ENCODE data around the gene NFIA. TPM values are rescaled to one million over a fixed set of nuclear protein-coding genes. Genes with fewer than 3 reads are reported as not detected.

Gene NFIA
- total RNA-seq, 4 donors from 2014 or later: 68.2 to 172 (median 101) TPM

DNA sequence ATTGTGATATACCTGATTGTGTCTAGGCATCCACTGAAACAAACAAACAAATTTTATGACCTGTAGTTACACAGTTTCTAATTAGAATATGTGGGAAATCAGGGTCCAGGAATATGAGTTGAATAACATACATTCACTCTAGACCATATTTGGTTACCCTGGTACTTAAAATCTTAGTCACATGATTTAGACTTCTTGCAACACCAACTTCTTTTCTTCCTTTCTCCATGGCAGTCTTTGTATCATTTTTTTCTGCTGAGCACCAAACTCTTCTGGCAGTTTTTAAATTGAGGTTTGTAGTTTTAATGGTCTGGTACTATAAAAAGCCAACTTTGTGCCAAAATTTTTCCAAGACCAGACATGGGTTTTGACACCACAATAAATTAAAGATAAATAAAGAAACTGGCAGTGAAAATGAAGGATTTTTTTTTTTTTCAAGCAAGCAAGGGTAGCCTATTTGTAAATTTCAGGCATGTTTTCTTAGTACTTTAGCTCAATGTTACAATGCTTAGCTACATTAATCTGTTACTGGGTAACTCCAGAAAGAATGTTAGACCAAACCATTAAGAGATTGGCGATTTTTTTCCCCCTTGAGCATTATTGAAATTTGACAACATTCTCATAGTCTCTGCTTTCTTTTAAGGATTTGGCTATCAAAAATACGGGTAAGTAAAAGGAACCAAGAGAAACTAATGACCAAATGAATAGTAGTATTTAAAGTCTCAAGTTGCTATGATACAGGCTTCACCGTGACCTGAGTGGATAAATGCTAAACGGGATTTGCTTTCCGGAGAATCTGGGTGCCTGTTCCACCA lies 108.5 kb downstream of the NFIA start:
- TF ChIP-seq, protein P1, sequence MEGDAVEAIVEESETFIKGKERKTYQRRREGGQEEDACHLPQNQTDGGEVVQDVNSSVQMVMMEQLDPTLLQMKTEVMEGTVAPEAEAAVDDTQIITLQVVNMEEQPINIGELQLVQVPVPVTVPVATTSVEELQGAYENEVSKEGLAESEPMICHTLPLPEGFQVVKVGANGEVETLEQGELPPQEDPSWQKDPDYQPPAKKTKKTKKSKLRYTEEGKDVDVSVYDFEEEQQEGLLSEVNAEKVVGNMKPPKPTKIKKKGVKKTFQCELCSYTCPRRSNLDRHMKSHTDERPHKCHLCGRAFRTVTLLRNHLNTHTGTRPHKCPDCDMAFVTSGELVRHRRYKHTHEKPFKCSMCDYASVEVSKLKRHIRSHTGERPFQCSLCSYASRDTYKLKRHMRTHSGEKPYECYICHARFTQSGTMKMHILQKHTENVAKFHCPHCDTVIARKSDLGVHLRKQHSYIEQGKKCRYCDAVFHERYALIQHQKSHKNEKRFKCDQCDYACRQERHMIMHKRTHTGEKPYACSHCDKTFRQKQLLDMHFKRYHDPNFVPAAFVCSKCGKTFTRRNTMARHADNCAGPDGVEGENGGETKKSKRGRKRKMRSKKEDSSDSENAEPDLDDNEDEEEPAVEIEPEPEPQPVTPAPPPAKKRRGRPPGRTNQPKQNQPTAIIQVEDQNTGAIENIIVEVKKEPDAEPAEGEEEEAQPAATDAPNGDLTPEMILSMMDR (IDR thresholded peaks at IDR 0.05; ENCODE audit: low read depth): no peak

DNA sequence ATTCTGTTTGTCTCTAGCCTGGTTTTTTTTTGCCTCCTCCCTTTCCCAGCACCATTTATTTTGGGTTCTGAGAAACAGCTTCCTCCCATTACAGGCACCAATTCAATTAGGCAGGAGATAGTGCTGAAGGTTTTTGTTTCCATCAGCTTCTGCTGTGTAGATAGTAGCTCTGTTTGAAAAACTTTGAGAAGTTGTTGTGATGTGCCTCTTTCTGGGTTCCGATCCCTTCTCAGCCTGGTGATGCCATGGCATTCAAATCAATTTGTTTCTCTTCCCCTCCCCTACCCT lies 109.0 kb downstream of the NFIA start:
- TF ChIP-seq, protein P1 (IDR thresholded peaks at IDR 0.05; ENCODE audit: low read depth): no peak

DNA sequence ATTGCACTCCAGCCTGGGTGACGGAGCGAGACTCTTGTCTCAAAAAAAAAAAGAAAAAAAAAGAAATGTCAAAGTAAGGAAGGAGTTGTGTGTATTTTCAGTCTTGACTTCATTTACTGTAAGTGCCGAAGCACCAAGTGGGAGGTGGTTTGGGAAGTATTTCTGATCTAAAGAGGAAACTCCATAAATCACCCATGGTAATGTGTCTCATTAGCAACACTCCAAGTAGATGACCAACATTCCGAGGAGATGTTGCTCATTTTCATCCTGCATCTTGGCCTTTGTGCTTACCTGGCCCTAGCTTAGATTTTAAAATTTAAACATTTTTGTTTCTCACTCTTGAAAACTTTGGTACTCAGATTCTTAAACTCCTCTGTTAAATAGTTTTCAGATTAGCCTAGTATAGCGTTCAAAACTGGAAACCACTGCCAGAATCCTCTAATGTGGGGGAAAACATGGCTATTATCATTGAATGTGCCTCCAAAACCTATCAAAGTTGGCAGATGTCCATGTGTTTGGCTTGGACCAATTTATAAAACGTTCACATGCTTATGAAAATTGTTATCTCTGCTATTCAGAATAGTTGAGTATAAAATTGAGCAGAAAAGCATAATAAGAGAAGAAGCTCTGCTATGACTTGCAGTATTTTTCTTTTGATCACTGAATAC lies 110.4 kb downstream of the NFIA start:
- TF ChIP-seq, protein P1 (IDR thresholded peaks at IDR 0.05; ENCODE audit: low read depth): no peak

DNA sequence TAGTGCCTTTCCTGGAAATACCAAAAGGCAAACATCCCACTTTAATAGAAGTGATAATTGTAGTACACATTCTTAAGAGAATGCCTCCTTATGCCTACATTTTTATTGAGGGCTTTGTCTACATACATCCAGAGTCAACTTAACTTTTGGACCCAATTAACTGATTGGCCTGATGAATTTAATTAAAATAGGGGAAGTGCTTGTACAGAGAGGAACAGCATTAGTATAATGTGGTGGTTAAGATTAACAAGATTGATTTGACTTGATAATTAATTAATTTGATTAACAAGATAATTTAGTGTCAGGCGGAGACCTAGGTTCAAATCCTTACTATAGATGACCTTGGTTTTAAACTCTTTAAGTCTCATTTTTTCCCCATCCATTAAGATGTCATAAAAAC lies 111.4 kb downstream of the NFIA start:
- TF ChIP-seq, protein P1 (IDR thresholded peaks at IDR 0.05; ENCODE audit: low read depth): no peak

DNA sequence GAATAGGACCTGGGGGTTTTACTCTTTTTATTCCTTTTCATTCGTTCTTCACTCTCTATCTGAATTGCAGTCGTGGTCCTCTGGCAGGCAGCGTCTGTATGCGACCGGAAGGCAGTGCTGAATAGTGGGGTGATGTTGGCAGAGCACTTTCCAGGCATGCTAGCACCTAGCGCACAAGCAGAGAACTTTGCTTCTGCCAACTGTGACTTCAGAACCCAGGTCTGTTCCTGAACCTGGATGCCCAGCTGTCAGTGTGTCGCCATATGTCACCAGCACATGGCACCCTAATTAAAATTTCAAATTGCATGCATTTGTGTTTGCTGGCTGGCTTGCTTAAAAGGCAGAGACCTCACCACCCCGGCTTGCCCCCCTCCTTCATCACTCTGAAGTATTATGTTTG lies 116.2 kb downstream of the NFIA start:
- TF ChIP-seq, protein P1 (IDR thresholded peaks at IDR 0.05; ENCODE audit: low read depth): no peak

DNA sequence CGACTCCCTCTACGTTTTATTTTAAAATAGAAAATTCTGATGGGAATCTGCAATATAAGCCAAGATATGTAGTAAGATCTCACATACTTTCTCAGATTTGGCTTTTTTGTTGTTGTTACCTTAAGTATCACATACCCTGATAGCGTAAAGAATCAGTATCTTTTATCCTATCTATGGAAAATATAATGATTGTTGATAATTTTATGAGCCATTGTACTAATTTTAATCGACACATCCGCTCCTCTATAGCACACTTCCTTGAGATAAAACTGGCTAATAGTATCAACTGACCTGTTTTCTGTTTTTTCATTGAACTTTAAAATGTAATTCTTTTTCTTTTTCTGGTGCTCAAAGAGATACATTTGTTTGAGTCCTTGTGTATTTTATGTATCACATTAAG lies 118.7 kb downstream of the NFIA start:
- TF ChIP-seq, protein P1 (IDR thresholded peaks at IDR 0.05; ENCODE audit: low read depth): no peak

DNA sequence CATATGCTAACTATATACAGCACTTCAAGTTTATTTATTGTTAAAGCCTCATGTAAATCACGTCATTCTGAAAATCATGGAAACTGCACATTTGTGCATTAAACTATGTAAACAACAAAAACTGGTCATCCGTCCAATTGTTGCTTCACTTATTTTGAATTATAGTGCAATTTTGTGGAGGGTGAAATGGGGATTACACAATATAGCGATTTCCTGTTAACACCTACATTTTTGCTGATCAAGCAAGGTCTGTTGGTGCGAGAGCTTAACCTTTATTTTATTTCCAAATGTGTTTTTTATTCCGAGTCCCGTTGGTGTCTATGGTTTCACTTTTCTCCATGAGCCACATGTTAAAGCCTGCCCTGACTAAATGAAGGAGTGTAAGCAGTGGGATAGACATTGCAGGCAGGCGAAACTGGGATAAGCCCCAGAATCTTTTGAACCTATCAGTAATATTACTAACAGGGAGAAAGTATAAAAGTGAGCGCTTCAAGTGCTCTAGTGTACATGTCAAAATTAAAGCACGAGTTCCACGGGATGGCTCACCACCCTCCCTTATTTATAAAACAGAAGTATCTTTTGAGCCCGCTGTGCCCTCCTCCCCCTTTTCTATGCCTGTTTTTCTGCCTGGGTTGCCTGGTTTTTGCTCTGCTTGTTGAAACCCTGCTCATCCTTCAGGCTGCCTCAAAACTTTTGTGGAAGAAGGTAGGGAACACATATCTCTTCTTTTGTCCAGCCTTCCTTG lies 120.7 kb downstream of the NFIA start:
- TF ChIP-seq, protein P1 (IDR thresholded peaks at IDR 0.05; ENCODE audit: low read depth): no peak

Measured in subcutaneous adipose tissue (tissue), 4 donors.